ENCODE measurements around the gene DUSP11.
A peak's percentile ranks its signal among the peaks of the same experiment; 100 is the strongest.
"Not testable (repeated sequence)": the region's sequence is repeated elsewhere in the genome, so short reads cannot be mapped to it uniquely, and the experiment has no call there.

Gene DUSP11

GRCh38 chr2:73811878-73812277 is 32.0 kb upstream of the DUSP11 start:
- Mint-ChIP-seq H3K4me3 (no peak overlapping the region), H3K9me3 (no peaks in the 10 kb centered on the region), H3K27ac (no peak overlapping the region), H3K4me1 (ENCODE audit: low read depth) (no peaks in the 10 kb centered on the region), H3K36me3 (ENCODE audit: low read depth) (no peaks in the 10 kb centered on the region), H3K27me3 (peaks cover 8% of the 10 kb centered on the region)

DNA sequence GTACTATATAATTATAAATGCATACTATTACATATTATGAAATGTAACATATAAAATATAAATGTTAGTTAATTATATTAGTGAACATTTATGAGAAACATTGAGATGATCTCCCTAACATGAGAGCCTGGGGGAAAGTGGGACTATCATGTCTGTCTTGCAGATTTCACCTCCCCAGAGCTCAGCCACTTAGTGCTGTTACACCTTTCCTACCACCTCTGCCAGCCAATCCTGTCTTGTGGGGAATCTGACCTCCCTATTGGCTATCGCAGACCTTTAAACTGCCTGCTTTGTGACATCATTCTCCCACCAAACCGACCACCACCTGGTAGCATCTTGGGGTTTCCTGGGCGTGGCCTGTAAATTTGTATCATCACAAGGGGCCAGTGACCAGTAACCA is 4.0 kb upstream of the DUSP11 start, which contains the start of gene C2orf78:
C2orf78 (plus strand) TSS at position 301 of the 400 bp plus-strand sequence. CDS start 127 bp downstream, outside the sequence.
- H3K4me3 Mint-ChIP-seq; H3K36me3 Mint-ChIP-seq (ENCODE audit: low read depth); H3K27ac Mint-ChIP-seq; H3K4me1 Mint-ChIP-seq (ENCODE audit: low read depth); H3K27me3 Mint-ChIP-seq; H3K9me3 Mint-ChIP-seq: not testable (repeated sequence)

DNA sequence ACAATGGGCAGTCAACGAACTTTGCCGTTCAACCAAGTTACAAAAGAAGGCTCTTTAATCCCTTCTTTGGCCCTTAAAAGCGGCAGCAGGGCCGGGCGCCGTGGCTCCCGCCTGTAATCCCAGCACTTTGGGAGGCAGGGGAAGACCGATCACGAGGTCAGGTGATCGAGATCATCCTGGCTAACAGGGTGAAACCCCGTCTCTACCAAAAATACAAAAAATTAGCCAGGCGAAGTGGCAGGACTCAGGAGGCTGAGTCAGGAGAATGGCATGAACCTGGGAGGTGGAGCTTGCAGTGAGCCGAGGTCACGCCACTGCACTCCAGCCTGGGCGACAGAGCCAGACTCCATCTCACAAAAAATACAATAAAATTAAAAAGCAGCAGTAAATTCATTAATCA is 3.5 kb upstream of the DUSP11 start:
- peaks cover 14% of the 10 kb centered on the region for H3K4me1 Mint-ChIP-seq (ENCODE audit: low read depth)
- not testable (repeated sequence) for H3K36me3 Mint-ChIP-seq (ENCODE audit: low read depth); H3K4me3 Mint-ChIP-seq; H3K27ac Mint-ChIP-seq; H3K9me3 Mint-ChIP-seq; H3K27me3 Mint-ChIP-seq

GRCh38 chr2:73780237-73780582 is 307 bp upstream of the DUSP11 start:
- Mint-ChIP-seq H3K4me1 (ENCODE audit: low read depth) (peaks cover 29% of the 10 kb centered on the region), H3K36me3 (ENCODE audit: low read depth) (peaks cover 29% of the 10 kb centered on the region), H3K27me3 (peaks cover 4% of the 10 kb centered on the region), H3K4me3 (peak overlapping the region; percentile 98), H3K9me3 (no peaks in the 10 kb centered on the region), H3K27ac (no peak overlapping the region)

DNA sequence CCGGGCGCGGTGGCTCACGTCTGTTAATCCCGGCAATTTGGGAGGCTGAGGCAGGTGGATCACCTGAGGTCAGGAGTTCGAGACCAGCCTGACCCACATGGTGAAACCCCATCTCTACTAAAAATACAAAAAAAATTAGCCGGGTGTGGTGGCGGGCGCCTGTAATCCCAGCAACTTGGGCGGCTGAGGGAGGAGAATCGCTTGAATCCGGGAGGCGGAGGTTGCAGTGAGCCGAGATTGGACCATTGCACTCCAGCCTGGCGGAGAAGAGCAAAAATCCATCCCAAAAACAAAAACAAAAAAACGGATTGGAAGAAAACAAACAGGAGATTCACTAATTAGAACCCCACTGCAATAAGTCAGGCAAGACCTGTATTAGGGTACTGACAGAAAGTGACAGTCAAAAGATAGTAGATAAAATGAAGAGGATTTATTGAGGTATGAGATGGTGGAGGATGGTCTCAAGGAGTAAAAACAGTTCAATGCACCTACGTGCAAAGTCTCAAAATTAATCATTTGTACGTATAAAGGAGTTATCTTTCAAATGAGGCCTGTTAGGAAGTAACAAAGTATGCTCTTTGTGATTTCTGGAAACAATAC is 936 bp downstream of the DUSP11 start:
- peaks cover 40% of the 10 kb centered on the region for H3K36me3 Mint-ChIP-seq (ENCODE audit: low read depth)

DNA sequence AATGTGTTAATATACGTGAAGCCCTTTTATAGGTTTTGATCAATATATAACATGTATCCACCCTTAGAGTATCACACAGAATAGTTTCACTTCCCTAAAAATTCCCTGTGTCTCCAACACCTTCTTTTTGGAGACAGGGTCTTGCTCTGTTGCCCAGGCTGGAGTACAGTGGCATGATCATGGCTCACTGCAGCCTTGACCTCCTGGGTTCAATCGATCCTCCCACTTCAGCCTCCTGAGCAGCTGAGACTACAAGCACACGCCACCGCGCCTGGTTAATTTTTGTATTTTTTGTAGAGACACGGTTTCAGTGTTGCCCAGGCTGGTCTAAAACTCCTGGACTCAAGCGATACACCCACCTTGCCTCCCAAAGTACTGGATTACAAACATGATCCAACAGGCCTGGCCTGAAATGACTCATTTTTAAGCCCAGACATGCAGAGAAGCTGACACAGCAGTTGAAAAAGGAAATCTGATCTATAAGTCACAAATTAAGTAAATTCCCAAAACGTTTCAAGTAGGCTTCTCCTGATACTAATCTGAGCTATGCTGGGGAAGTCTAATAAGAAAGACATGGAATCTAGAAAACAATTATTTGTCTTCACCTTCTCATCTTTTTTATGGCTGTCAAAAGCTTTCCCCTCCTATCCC is 2.9 kb downstream of the DUSP11 start:
- Mint-ChIP-seq H3K36me3 (ENCODE audit: low read depth) (peaks cover 59% of the 10 kb centered on the region), H3K27me3 (no peaks in the 10 kb centered on the region), H3K9me3 (no peaks in the 10 kb centered on the region), H3K4me1 (ENCODE audit: low read depth) (peaks cover 34% of the 10 kb centered on the region), H3K4me3 (no peak overlapping the region), H3K27ac (no peak overlapping the region)

More for the DNA sequence above, 936 bp downstream of the DUSP11 start:
- Mint-ChIP-seq H3K4me1 (ENCODE audit: low read depth) (peaks cover 34% of the 10 kb centered on the region), H3K4me3 (peak overlapping the region; percentile 98), H3K27ac (peak overlapping the region; percentile 96)
- not testable (repeated sequence) for H3K9me3 Mint-ChIP-seq, H3K27me3 Mint-ChIP-seq

DNA sequence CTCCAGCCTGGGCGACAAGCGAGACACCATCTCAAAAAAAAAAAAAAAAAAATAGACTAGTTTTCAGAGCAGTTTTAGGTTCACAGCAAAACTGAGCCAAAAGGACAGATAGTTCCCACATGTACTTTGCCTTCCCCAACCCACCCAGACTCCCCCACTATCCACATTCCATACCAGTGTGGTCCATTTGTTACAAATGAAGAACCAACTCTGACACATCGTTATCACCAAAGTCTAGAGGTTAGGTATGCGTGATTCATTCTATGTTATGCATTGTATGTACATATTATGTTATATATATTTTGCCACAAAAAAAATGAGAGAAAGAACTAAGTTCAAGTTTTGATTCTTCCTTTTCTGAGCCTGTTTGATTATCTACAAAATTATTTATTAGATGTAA is 3.5 kb downstream of the DUSP11 start:
- Mint-ChIP-seq H3K4me1 (ENCODE audit: low read depth) (peaks cover 34% of the 10 kb centered on the region), H3K4me3 (no peak overlapping the region), H3K27me3 (no peaks in the 10 kb centered on the region), H3K36me3 (ENCODE audit: low read depth) (peaks cover 61% of the 10 kb centered on the region), H3K9me3 (no peaks in the 10 kb centered on the region), H3K27ac (no peak overlapping the region)

GRCh38 chr2:73772819-73773218 is 7.1 kb downstream of the DUSP11 start:
- Mint-ChIP-seq H3K27ac (no peak overlapping the region), H3K4me3 (no peak overlapping the region), H3K36me3 (ENCODE audit: low read depth) (peaks cover 81% of the 10 kb centered on the region), H3K27me3 (no peaks in the 10 kb centered on the region), H3K4me1 (ENCODE audit: low read depth) (peaks cover 14% of the 10 kb centered on the region), H3K9me3 (no peaks in the 10 kb centered on the region)

DNA sequence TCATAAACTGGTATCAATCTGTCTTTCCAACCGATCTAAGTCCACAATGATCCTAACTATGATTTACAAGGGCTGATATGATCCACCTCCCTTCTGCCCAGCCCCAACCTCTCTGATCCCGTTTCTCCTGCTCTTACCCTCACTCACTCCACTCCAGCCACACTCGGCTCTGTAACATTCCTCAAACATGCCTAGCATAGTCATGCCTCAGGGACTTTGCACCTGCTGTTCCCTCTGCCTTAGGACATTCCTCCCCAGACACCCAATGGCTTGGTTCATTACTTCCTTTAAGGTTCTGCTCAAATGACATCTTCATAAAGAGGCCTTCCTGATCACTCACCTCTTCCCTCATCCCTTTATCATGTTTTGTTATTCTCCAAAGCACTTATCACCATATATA is 9.2 kb downstream of the DUSP11 start:
- Mint-ChIP-seq H3K4me3 (no peak overlapping the region), H3K9me3 (no peaks in the 10 kb centered on the region), H3K27me3 (no peaks in the 10 kb centered on the region), H3K4me1 (ENCODE audit: low read depth) (peaks cover 6% of the 10 kb centered on the region), H3K36me3 (ENCODE audit: low read depth) (peaks cover 81% of the 10 kb centered on the region), H3K27ac (no peak overlapping the region)

DNA sequence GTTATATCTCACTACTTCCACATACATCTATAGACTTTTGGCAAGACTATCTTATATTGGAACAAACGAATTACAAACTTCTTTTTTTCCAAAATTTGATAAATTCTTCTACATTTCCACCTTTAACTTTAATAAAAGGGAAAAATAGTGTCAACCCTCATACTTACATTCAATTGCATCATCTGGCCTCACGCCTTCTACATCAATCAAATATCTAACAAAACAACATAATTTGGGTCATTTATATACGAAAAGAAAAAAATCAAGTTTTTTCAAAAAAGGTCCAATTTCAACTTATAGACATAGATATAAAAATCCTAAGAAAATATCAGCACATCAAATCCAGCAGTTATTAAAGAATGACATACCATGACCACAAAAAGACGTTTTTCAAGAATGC is 12.9 kb downstream of the DUSP11 start:
- H3K4me1 Mint-ChIP-seq (ENCODE audit: low read depth) = no peaks in the 10 kb centered on the region
- peaks cover 82% of the 10 kb centered on the region for H3K36me3 Mint-ChIP-seq (ENCODE audit: low read depth)
- H3K4me3 Mint-ChIP-seq = no peak overlapping the region
- H3K27ac Mint-ChIP-seq = no peak overlapping the region
- H3K27me3 Mint-ChIP-seq = no peaks in the 10 kb centered on the region
- H3K9me3 Mint-ChIP-seq = no peaks in the 10 kb centered on the region

GRCh38 chr2:73766349-73766748 is 13.6 kb downstream of the DUSP11 start:
- Mint-ChIP-seq H3K4me3 (no peak overlapping the region), H3K27me3 (no peaks in the 10 kb centered on the region), H3K4me1 (ENCODE audit: low read depth) (no peaks in the 10 kb centered on the region), H3K27ac (no peak overlapping the region), H3K9me3 (no peaks in the 10 kb centered on the region), H3K36me3 (ENCODE audit: low read depth) (peaks cover 83% of the 10 kb centered on the region)

- H3K4me3 Mint-ChIP-seq = no peak overlapping the region
- no peak overlapping the region for H3K27ac Mint-ChIP-seq
- no peaks in the 10 kb centered on the region for H3K9me3 Mint-ChIP-seq
- H3K36me3 Mint-ChIP-seq (ENCODE audit: low read depth) = peaks cover 83% of the 10 kb centered on the region
- H3K27me3 Mint-ChIP-seq = no peaks in the 10 kb centered on the region
- no peaks in the 10 kb centered on the region for H3K4me1 Mint-ChIP-seq (ENCODE audit: low read depth)
Measured at GRCh38 chr2:73764945-73765344, 15.0 kb downstream of the DUSP11 start.

- Mint-ChIP-seq H3K9me3 (no peaks in the 10 kb centered on the region), H3K4me1 (ENCODE audit: low read depth) (no peaks in the 10 kb centered on the region), H3K36me3 (ENCODE audit: low read depth) (peaks cover 80% of the 10 kb centered on the region), H3K27me3 (no peaks in the 10 kb centered on the region), H3K27ac (no peak overlapping the region), H3K4me3 (no peak overlapping the region)
Measured at GRCh38 chr2:73762571-73762970, 17.3 kb downstream of the DUSP11 start.

- H3K9me3 Mint-ChIP-seq = no peaks in the 10 kb centered on the region
- H3K27ac Mint-ChIP-seq = no peak overlapping the region
- peaks cover 71% of the 10 kb centered on the region for H3K36me3 Mint-ChIP-seq (ENCODE audit: low read depth)
- H3K27me3 Mint-ChIP-seq = no peaks in the 10 kb centered on the region
- no peaks in the 10 kb centered on the region for H3K4me1 Mint-ChIP-seq (ENCODE audit: low read depth)
- H3K4me3 Mint-ChIP-seq = no peak overlapping the region
Measured at GRCh38 chr2:73759904-73760303, 20.0 kb downstream of the DUSP11 start.

GRCh38 chr2:73759285-73759764 is 20.6 kb downstream of the DUSP11 start:
- H3K4me1 Mint-ChIP-seq (ENCODE audit: low read depth) = peaks cover 2% of the 10 kb centered on the region
- H3K36me3 Mint-ChIP-seq (ENCODE audit: low read depth) = peaks cover 71% of the 10 kb centered on the region
- no peaks in the 10 kb centered on the region for H3K27me3 Mint-ChIP-seq
- H3K27ac Mint-ChIP-seq = no peak overlapping the region
- no peaks in the 10 kb centered on the region for H3K9me3 Mint-ChIP-seq
- H3K4me3 Mint-ChIP-seq = no peak overlapping the region

DNA sequence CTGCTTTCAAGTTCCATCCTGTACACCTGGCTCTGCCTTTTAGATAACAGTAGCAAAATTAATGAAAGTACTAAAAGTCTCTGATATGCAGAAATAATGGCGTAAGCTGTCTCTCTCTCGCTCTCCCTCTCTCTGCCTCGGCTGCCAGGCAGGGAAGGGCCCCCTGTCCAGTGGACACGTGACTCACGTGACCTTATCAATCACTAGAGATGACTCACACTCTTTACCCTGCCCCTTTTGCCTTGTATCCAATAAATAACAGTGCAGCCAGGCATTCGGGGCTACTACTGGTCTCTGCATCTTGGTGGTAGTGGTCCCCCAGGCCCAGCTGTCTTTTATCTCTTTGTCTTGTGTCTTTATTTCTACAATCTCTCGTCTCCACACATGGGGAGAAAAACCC is 25.6 kb downstream of the DUSP11 start:
- H3K27ac Mint-ChIP-seq; H3K9me3 Mint-ChIP-seq; H3K4me3 Mint-ChIP-seq; H3K27me3 Mint-ChIP-seq; H3K4me1 Mint-ChIP-seq (ENCODE audit: low read depth): not testable (repeated sequence)
- H3K36me3 Mint-ChIP-seq (ENCODE audit: low read depth) = peaks cover 47% of the 10 kb centered on the region

All from stimulated activated naive CD8-positive, alpha-beta T cell treated with anti-CD3 and anti-CD28 coated beads, Interleukin-15, Interleukin-2, amounts not matched to agents 100 ng/mL and 50 ng/mL, for 24 hours (primary cell).